ENCODE results near the gene LAMP1. TPM values are rescaled to one million over a fixed set of nuclear protein-coding genes. Genes with fewer than 3 reads are reported as not detected.

The LAMP1 gene
- total RNA-seq, 2 experiments from 2014 or later, result 72.2 to 80.7 TPM

- ChIA-PET CTCF (no interaction called here), POLR2A (no interaction called here)
- no peak for TF ChIP-seq CTCF (IDR thresholded peaks at IDR 0.05)
- no peaks in the 10 kb centered on the region for H3K9me3 Mint-ChIP-seq
- no peaks in the 10 kb centered on the region for H3K4me1 Mint-ChIP-seq (ENCODE audit: low read depth)
- Histone ChIP-seq H3K4me3 (ENCODE audit: low read length) (no peak overlapping the region), H3K36me3 (ENCODE audit: insufficient read depth, low read length) (no peaks in the 10 kb centered on the region), H3K27ac (ENCODE audit: low read depth in 1 of 2, low read length in 2 of 2) (no peak overlapping the region), H3K9me3 (ENCODE audit: control insufficient read depth in 1 of 2, insufficient read depth in 1 of 2, low read length in 2 of 2) (peaks cover 0 to 5% of the 10 kb centered on the region in 2 experiments), H3K27me3 (ENCODE audit: control insufficient read depth in 1 of 2, insufficient read depth in 2 of 2, low read length in 2 of 2) (no peaks in the 10 kb centered on the region), H3K4me1 (ENCODE audit: insufficient read depth, low read length) (no peaks in the 10 kb centered on the region)
- H3K27me3 Mint-ChIP-seq, result peaks cover 7% of the 10 kb centered on the region
- no peaks in the 10 kb centered on the region for H3K36me3 Mint-ChIP-seq (ENCODE audit: low read depth)
- no peak overlapping the region for H3K4me3 Mint-ChIP-seq
- no peak overlapping the region for H3K27ac Mint-ChIP-seq
- DNase-seq (no peak), ATAC-seq (ENCODE audit: poor library complexity) (no peak)
- intact Hi-C loops (cut with DNase I, micrococcal nuclease), result no loop called here
These were observed 41.4 kb downstream of the LAMP1 start for GRCh38 chr13:113338451-113338850.

- ChIA-PET CTCF (no interaction called here), POLR2A (no interaction called here)
- Mint-ChIP-seq H3K27ac (no peak overlapping the region), H3K36me3 (ENCODE audit: low read depth) (no peaks in the 10 kb centered on the region), H3K27me3 (peaks cover 3% of the 10 kb centered on the region), H3K4me1 (ENCODE audit: low read depth) (no peaks in the 10 kb centered on the region), H3K9me3 (no peaks in the 10 kb centered on the region), H3K4me3 (no peak overlapping the region)
- no peak overlapping the region for H3K27ac ChIP-seq (ENCODE audit: low read depth in 1 of 2, low read length in 2 of 2)
- DNase-seq (no peak), ATAC-seq (ENCODE audit: poor library complexity) (no peak)
- intact Hi-C loops (cut with DNase I, micrococcal nuclease), result no loop called here
- peaks cover 0 to 34% of the 10 kb centered on the region in 2 experiments for H3K9me3 ChIP-seq (ENCODE audit: control insufficient read depth in 1 of 2, insufficient read depth in 1 of 2, low read length in 2 of 2)
- no peaks in the 10 kb centered on the region for H3K36me3 ChIP-seq (ENCODE audit: insufficient read depth, low read length)
- H3K4me3 ChIP-seq (ENCODE audit: low read length), result no peak overlapping the region
- no peaks in the 10 kb centered on the region for H3K27me3 ChIP-seq (ENCODE audit: control insufficient read depth in 1 of 2, insufficient read depth in 2 of 2, low read length in 2 of 2)
- no peak for TF ChIP-seq CTCF (IDR thresholded peaks at IDR 0.05)
- H3K4me1 ChIP-seq (ENCODE audit: insufficient read depth, low read length), result no peaks in the 10 kb centered on the region
These were observed 46.0 kb downstream of the LAMP1 start for GRCh38 chr13:113342820-113343691.

GRCh38 chr13:113343692-113343968 lies 46.6 kb downstream of the LAMP1 start:
- no peaks in the 10 kb centered on the region for H3K4me1 Mint-ChIP-seq (ENCODE audit: low read depth)
- Histone ChIP-seq H3K27ac (ENCODE audit: low read depth in 1 of 2, low read length in 2 of 2) (no peak overlapping the region), H3K4me3 (ENCODE audit: low read length) (no peak overlapping the region), H3K9me3 (ENCODE audit: control insufficient read depth in 1 of 2, insufficient read depth in 1 of 2, low read length in 2 of 2) (peaks cover 0 to 36% of the 10 kb centered on the region in 2 experiments), H3K4me1 (ENCODE audit: insufficient read depth, low read length) (no peaks in the 10 kb centered on the region), H3K36me3 (ENCODE audit: insufficient read depth, low read length) (no peaks in the 10 kb centered on the region), H3K27me3 (ENCODE audit: control insufficient read depth in 1 of 2, insufficient read depth in 2 of 2, low read length in 2 of 2) (no peaks in the 10 kb centered on the region)
- no peak for DNase-seq
- intact Hi-C loops (cut with DNase I, micrococcal nuclease), result no loop called here
- no peaks in the 10 kb centered on the region for H3K9me3 Mint-ChIP-seq
- no peak for ATAC-seq (ENCODE audit: poor library complexity)
- POLR2A ChIA-PET, result no interaction called here
- TF ChIP-seq CTCF (IDR thresholded peaks at IDR 0.05), result no peak
- peaks cover 3% of the 10 kb centered on the region for H3K27me3 Mint-ChIP-seq
- no peaks in the 10 kb centered on the region for H3K36me3 Mint-ChIP-seq (ENCODE audit: low read depth)
- no peak overlapping the region for H3K4me3 Mint-ChIP-seq
- no peak overlapping the region for H3K27ac Mint-ChIP-seq
- CTCF ChIA-PET, result no interaction called here
